ENCODE measurements around the gene SYNGR2. TPM values are rescaled to one million over a fixed set of nuclear protein-coding genes. Genes with fewer than 3 reads are reported as not detected.
A peak's percentile ranks its signal among the peaks of the same experiment; 100 is the strongest.

Gene SYNGR2
- total RNA-seq, 1 donor from 2014 or later: 19.3 TPM

- H3K27me3 Mint-ChIP-seq (ENCODE audit: low read depth): peaks cover 37% of the 10 kb centered on the region
- no peak overlapping the region for H3K4me3 Mint-ChIP-seq
- TF ChIP-seq, protein P1, sequence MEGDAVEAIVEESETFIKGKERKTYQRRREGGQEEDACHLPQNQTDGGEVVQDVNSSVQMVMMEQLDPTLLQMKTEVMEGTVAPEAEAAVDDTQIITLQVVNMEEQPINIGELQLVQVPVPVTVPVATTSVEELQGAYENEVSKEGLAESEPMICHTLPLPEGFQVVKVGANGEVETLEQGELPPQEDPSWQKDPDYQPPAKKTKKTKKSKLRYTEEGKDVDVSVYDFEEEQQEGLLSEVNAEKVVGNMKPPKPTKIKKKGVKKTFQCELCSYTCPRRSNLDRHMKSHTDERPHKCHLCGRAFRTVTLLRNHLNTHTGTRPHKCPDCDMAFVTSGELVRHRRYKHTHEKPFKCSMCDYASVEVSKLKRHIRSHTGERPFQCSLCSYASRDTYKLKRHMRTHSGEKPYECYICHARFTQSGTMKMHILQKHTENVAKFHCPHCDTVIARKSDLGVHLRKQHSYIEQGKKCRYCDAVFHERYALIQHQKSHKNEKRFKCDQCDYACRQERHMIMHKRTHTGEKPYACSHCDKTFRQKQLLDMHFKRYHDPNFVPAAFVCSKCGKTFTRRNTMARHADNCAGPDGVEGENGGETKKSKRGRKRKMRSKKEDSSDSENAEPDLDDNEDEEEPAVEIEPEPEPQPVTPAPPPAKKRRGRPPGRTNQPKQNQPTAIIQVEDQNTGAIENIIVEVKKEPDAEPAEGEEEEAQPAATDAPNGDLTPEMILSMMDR (conservative IDR thresholded peaks at IDR 0.05): no peak
- H3K4me1 Mint-ChIP-seq: peaks cover 27% of the 10 kb centered on the region
- no peaks in the 10 kb centered on the region for H3K9me3 Mint-ChIP-seq
- H3K36me3 Mint-ChIP-seq (ENCODE audit: low read depth): no peaks in the 10 kb centered on the region
- no peak overlapping the region for H3K27ac Mint-ChIP-seq (ENCODE audit: unreplicated experiment)
- DNase-seq (ENCODE audit: low read depth, low spot score): no peak
Observed at GRCh38 chr17:78131172-78132083, 37.0 kb upstream of the SYNGR2 start.

- TF ChIP-seq, protein P1 (conservative IDR thresholded peaks at IDR 0.05): no peak
- no peak overlapping the region for H3K4me3 Mint-ChIP-seq
- peaks cover 23% of the 10 kb centered on the region for H3K4me1 Mint-ChIP-seq
- no peaks in the 10 kb centered on the region for H3K9me3 Mint-ChIP-seq
- DNase-seq (ENCODE audit: low read depth, low spot score): no peak
- H3K36me3 Mint-ChIP-seq (ENCODE audit: low read depth): no peaks in the 10 kb centered on the region
- H3K27me3 Mint-ChIP-seq (ENCODE audit: low read depth): peaks cover 35% of the 10 kb centered on the region
- H3K27ac Mint-ChIP-seq (ENCODE audit: unreplicated experiment): no peak overlapping the region
Observed at GRCh38 chr17:78132084-78132676, 36.2 kb upstream of the SYNGR2 start.

DNA sequence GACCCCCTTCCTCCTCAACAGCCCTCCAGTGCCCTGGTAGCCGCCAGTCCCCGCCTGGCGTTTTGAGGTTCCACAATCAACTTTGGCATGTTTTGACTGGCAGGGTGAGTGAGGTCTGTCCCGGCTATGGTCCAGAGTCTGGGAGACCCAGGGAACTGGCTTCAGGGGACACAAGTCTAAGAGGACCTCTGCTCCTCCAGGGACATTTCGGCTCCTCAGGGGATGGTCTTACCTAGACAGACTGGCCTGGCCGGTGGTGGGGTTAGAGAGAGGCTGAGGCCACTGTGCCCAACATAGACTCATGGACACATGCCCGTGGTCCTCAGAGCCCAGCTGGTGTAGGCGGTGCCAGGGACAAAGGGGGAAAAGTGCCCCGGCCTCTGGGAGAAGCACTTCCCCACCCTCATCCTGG lies 35.6 kb upstream of the SYNGR2 start:
- Mint-ChIP-seq H3K36me3 (ENCODE audit: low read depth) (no peaks in the 10 kb centered on the region), H3K27me3 (ENCODE audit: low read depth) (peaks cover 32% of the 10 kb centered on the region), H3K4me1 (peaks cover 21% of the 10 kb centered on the region), H3K27ac (ENCODE audit: unreplicated experiment) (no peak overlapping the region), H3K4me3 (peak overlapping the region; percentile 38), H3K9me3 (no peaks in the 10 kb centered on the region)
- TF ChIP-seq, protein P1 (conservative IDR thresholded peaks at IDR 0.05): no peak
- DNase-seq (ENCODE audit: low read depth, low spot score): no peak

- Mint-ChIP-seq H3K36me3 (ENCODE audit: low read depth) (no peaks in the 10 kb centered on the region), H3K27ac (ENCODE audit: unreplicated experiment) (no peak overlapping the region)
Observed at GRCh38 chr17:78133179-78133951, 35.0 kb upstream of the SYNGR2 start.

More at GRCh38 chr17:78133179-78133951, 35.0 kb upstream of the SYNGR2 start:
- Mint-ChIP-seq H3K4me1 (peaks cover 21% of the 10 kb centered on the region), H3K27me3 (ENCODE audit: low read depth) (peaks cover 32% of the 10 kb centered on the region), H3K4me3 (peak overlapping the region; percentile 38), H3K9me3 (no peaks in the 10 kb centered on the region)
- no peak for DNase-seq (ENCODE audit: low read depth, low spot score)
- TF ChIP-seq, protein P1 (conservative IDR thresholded peaks at IDR 0.05): no peak

All from neural crest cell (in vitro differentiated cells).